Prostate gland (tissue), 2 donors: ENCODE data around the gene SCYL2. TPM values are rescaled to one million over a fixed set of nuclear protein-coding genes. Genes with fewer than 3 reads are reported as not detected.
"Not testable (repeated sequence)": the region's sequence is repeated elsewhere in the genome, so short reads cannot be mapped to it uniquely, and the experiment has no call there.

Source experiments
- DNase-seq: peaks from one replicate; pipeline ENCODE4 v3.0.0-alpha.2; 2019; ENCODE audit warnings: low spot score
- H3K27ac ChIP-seq, 2 donors: fragments of 200-600 bp; sonication (generic); 2 replicates each; pipeline ENCODE4 v1.5.1; 2017 to 2019
- H3K27me3 ChIP-seq: fragments of 200-600 bp; sonication (generic); replicated peaks from 2 replicates; pipeline ENCODE4 v1.5.1; 2019; ENCODE audit not compliant: insufficient read depth
- H3K36me3 ChIP-seq, 2 donors: fragments of 200-600 bp; sonication (generic); 1 replicate in 1 of 2; 2 replicates in 1 of 2; pipeline versions ENCODE4 v1.5.1 to v1.8.1; 2017 to 2019
- H3K4me1 ChIP-seq: fragments of 200-600 bp; sonication (generic); replicated peaks from 2 replicates; pipeline ENCODE4 v1.5.1; 2019
- H3K4me3 ChIP-seq, 2 donors: fragments of 200-600 bp; sonication (generic); 2 replicates each; pipeline ENCODE4 v1.5.1; 2017 to 2019
- H3K9me3 ChIP-seq: fragments of 200-600 bp; sonication (generic); 2 replicates; pipeline ENCODE4 v1.5.1; 2017
- CTCF ChIP-seq, 4 experiments: fragments of 200-600 bp in 2 of 4; fragments of 450-650 bp in 2 of 4; sonication (generic) in 2 of 4; IDR thresholded peaks; 1 replicate in 3 of 4; 2 replicates in 1 of 4; pipeline ENCODE4 v1.5.1; 2016 to 2019; ENCODE audit warnings: antibody characterized with exemption in 4 of 4, mild to moderate bottlenecking in 2 of 4, moderate library complexity in 2 of 4
- POLR2A ChIP-seq: fragments of 450-650 bp; IDR thresholded peaks from one replicate; pipeline ENCODE4 v1.6.1; 2016; ENCODE audit warnings: antibody characterized with exemption, mild to moderate bottlenecking
- POLR2AphosphoS5 ChIP-seq: sonication (generic); formaldehyde crosslinking; IDR thresholded peaks from one replicate; pipeline ENCODE4 v1.6.1; 2017; ENCODE audit warnings: antibody characterized with exemption
- WGBS: methylation state at CpG from one replicate; pipeline ENCODE4 v1.1.5; 2018; 5-methylcytosine and 5-hydroxymethylcytosine counted together
- intact Hi-C: fragments of 100-400 bp; cut with DNase I; formaldehyde crosslinking; loops from one replicate; pipeline ENCODE4 v1.14.2; 2022
- total RNA-seq, 2 donors: library from RNA; depleted of rRNA; stranded (reverse); fragments of >200 nt; gene quantifications; one replicate each; pipeline ENCODE4 v1.1.0, GENCODE V29; 2016

Gene SCYL2
- total RNA-seq, 2 donors from 2014 or later, result 54.4 to 63.7 TPM

DNA sequence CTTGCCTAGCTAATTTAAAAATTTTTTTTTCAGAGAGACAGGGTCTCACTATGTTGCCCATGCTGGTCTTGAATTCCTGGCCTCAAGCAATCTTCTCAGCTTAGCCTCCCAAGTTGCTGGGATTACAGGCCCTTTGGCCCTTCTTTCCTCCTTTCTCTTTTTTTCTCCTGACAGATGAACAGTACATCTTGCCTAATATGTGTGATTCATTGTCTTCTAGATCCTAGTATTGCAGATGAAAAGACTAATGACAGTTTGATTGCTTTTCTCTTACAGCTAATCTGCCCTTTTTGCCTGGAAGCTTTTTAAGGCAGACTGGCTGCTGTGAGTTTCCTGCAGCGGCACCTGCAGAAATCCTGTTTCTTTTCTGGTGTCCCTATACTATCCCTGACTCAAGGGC is 12.1 kb upstream of the SCYL2 start:
- WGBS, result 85% methylated on average over 1 of the region's 1 CpG
- H3K9me3 ChIP-seq, result no peaks in the 10 kb centered on the region
- H3K4me3 ChIP-seq, result no peak overlapping the region
- intact Hi-C loops, result no loop called here
- no peak overlapping the region for H3K27ac ChIP-seq
- DNase-seq, result no peak
- TF ChIP-seq CTCF (IDR thresholded peaks at IDR 0.05), result no peak
- TF ChIP-seq POLR2AphosphoS5, result no peak
- no peak for TF ChIP-seq POLR2A
- H3K36me3 ChIP-seq, result no peaks in the 10 kb centered on the region
- no peaks in the 10 kb centered on the region for H3K27me3 ChIP-seq
- no peaks in the 10 kb centered on the region for H3K4me1 ChIP-seq

GRCh38 chr12:100258127-100258526 is 8.8 kb upstream of the SCYL2 start:
- Histone ChIP-seq H3K36me3 (no peaks in the 10 kb centered on the region), H3K4me1 (no peaks in the 10 kb centered on the region), H3K27ac (no peak overlapping the region), H3K9me3 (no peaks in the 10 kb centered on the region), H3K4me3 (no peak overlapping the region), H3K27me3 (no peaks in the 10 kb centered on the region)
- DNase-seq, result no peak
- 97% methylated on average over 1 of the region's 1 CpG for WGBS
- intact Hi-C loops, result no loop called here
- TF ChIP-seq CTCF (IDR thresholded peaks at IDR 0.05) (no peak), POLR2A (no peak), POLR2AphosphoS5 (no peak)

GRCh38 chr12:100263131-100263530 is 3.8 kb upstream of the SCYL2 start:
- WGBS, result 89% methylated on average over 5 of the region's 5 CpGs
- H3K4me3 ChIP-seq, result no peak overlapping the region

DNA sequence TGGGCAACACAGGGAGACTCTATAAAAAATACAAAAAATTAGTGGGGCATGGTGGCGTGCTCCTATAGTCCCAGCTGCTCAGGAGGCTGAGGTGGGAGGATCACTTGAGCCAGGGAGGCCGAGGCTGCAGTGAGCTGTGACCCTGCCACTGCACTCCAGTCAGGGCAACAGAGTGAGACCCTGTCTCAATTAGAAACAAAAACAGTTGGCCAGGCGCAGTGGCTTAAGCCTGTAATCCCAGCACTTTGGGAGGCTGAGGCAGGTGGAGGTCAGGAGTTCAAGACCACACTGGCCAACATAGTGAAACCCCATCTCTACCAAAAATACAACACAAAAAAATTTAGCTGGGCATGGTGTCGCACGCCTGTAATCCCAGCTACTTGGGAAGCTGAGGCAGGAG is 1.9 kb upstream of the SCYL2 start:
- H3K27ac ChIP-seq, H3K9me3 ChIP-seq, H3K36me3 ChIP-seq, DNase-seq, intact Hi-C loops, H3K4me3 ChIP-seq, H3K4me1 ChIP-seq, H3K27me3 ChIP-seq: not testable (repeated sequence)
- 96% methylated on average over 5 of the region's 5 CpGs for WGBS

More at GRCh38 chr12:100263131-100263530, 3.8 kb upstream of the SCYL2 start:
- Histone ChIP-seq H3K36me3 (no peaks in the 10 kb centered on the region), H3K27ac (no peak overlapping the region), H3K9me3 (no peaks in the 10 kb centered on the region), H3K4me1 (no peaks in the 10 kb centered on the region), H3K27me3 (no peaks in the 10 kb centered on the region)
- intact Hi-C loops, result no loop called here
- DNase-seq, result no peak
- TF ChIP-seq POLR2AphosphoS5, result no peak
- no peak for TF ChIP-seq CTCF (IDR thresholded peaks at IDR 0.05)
- TF ChIP-seq POLR2A, result no peak

GRCh38 chr12:100265732-100266584 is 1.0 kb upstream of the SCYL2 start:
- Histone ChIP-seq H3K4me3 (peak overlapping the region; percentile 87 to 92), H3K9me3 (no peaks in the 10 kb centered on the region), H3K4me1 (no peaks in the 10 kb centered on the region), H3K27ac (peak overlapping the region; percentile 97), H3K27me3 (no peaks in the 10 kb centered on the region), H3K36me3 (no peaks in the 10 kb centered on the region)
- DNase-seq, result no peak
- TF ChIP-seq POLR2AphosphoS5 (no peak), CTCF (IDR thresholded peaks at IDR 0.05) (no peak)
- intact Hi-C loops, result no loop called here
- 58% methylated on average over 11 of the region's 11 CpGs for WGBS
